22Rv1 (cell line): Measurements from ENCODE around the gene SPC24.

Experiments
- CTCF ChIP-seq: fragments of 450-650 bp; IDR thresholded peaks from 2 replicates; pipeline ENCODE4 v1.5.1; 2017; ENCODE audit warnings: mild to moderate bottlenecking
- ZFX ChIP-seq: fragments of 450-650 bp; IDR thresholded peaks from 2 replicates; pipeline ENCODE4 v1.6.1; 2017; ENCODE audit warnings: antibody characterized with exemption, borderline replicate concordance

DNA sequence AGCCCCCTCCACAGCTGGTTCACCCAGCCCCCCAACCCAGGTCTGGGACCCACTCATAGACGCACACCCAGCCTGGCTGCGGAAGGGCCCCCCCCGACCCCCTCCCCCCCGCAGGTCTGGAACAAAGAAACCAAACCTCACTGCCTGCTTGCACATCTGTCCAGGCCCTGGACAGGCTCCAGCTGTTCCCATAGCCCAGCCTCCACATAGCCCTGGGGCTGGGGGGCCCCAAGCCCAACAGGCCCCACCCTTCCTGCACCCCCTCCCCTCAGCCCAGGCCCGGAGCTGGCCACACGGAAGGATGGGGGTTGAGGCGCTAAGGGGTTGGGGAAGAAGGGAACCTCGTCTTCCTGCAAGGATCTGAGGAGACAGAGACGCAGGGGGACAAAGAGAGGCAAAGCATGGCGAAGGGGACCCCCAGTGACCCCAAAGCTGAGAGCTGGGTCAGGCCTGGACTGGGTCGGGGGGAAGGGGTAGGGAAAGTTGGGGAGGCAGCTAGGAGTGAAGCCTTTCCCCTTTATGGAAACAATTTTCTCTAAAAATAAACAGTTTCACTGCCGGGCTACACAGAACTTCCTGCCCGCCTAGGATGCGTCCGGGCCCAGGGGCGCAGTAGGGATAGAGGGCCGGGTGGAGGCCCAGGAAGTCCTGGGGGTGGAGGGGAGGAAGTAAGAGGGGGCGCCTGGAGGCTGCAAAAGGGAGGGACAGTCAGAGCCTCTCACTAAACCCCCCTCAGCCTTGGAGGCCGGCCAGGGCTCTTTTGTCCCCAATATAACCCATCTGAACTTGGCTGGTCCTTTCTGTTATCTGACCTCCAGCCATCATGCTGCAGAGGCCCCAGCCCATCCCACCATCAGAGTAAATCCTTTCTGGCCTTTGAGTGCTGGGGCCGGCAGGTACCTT lies 39.3 kb upstream of the SPC24 start:
- no peak for TF ChIP-seq CTCF
- TF ChIP-seq ZFX, result no peak
